B cell (primary cell): ENCODE results near the gene GPR37L1.

Source experiments
- EZH2 ChIP-seq: IDR thresholded peaks from 2 replicates; pipeline ENCODE4 v1.6.1; 2012; ENCODE audit warnings: borderline replicate concordance, low read depth, mild to moderate bottlenecking, moderate library complexity, low read length; ENCODE audit not compliant: insufficient read depth, poor library complexity, severe bottlenecking
- TF ChIP-seq, protein P1 (sequence below): fragments of 200-600 bp; IDR thresholded peaks from one replicate; pipeline ENCODE4 v1.8.0; 2022; ENCODE audit warnings: antibody characterized with exemption, mild to moderate bottlenecking

- TF ChIP-seq, protein P1, sequence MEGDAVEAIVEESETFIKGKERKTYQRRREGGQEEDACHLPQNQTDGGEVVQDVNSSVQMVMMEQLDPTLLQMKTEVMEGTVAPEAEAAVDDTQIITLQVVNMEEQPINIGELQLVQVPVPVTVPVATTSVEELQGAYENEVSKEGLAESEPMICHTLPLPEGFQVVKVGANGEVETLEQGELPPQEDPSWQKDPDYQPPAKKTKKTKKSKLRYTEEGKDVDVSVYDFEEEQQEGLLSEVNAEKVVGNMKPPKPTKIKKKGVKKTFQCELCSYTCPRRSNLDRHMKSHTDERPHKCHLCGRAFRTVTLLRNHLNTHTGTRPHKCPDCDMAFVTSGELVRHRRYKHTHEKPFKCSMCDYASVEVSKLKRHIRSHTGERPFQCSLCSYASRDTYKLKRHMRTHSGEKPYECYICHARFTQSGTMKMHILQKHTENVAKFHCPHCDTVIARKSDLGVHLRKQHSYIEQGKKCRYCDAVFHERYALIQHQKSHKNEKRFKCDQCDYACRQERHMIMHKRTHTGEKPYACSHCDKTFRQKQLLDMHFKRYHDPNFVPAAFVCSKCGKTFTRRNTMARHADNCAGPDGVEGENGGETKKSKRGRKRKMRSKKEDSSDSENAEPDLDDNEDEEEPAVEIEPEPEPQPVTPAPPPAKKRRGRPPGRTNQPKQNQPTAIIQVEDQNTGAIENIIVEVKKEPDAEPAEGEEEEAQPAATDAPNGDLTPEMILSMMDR, result no peak
- no peak for TF ChIP-seq EZH2
Measured at GRCh38 chr1:202140833-202141232, 18.1 kb downstream of the GPR37L1 start.
